Suprapubic skin (tissue), 4 donors: ENCODE measurements around the gene TWSG1.

Experiments used
- EP300 ChIP-seq: sonication (generic); formaldehyde crosslinking; IDR thresholded peaks from one replicate; pipeline ENCODE4 v1.6.1; 2017; ENCODE audit warnings: antibody characterized with exemption
- POLR2A ChIP-seq, 2 donors: fragments of 450-650 bp; IDR thresholded peaks; one replicate each; pipeline ENCODE4 v1.6.1; 2017; ENCODE audit warnings: antibody characterized with exemption in 2 of 2, mild to moderate bottlenecking in 2 of 2, moderate library complexity in 2 of 2
- POLR2AphosphoS5 ChIP-seq, 3 donors: sonication (generic); formaldehyde crosslinking; IDR thresholded peaks; one replicate each; pipeline ENCODE4 v1.6.1; 2017; ENCODE audit warnings: antibody characterized with exemption in 3 of 3
- TF ChIP-seq, protein P1 (sequence below), 2 donors: fragments of 200-600 bp in 1 of 2; fragments of 450-650 bp in 1 of 2; sonication (generic) in 1 of 2; IDR thresholded peaks; one replicate each; pipeline ENCODE4 v1.5.1; 2016 to 2019; ENCODE audit warnings: antibody characterized with exemption in 2 of 2, mild to moderate bottlenecking in 1 of 2, moderate library complexity in 1 of 2

DNA sequence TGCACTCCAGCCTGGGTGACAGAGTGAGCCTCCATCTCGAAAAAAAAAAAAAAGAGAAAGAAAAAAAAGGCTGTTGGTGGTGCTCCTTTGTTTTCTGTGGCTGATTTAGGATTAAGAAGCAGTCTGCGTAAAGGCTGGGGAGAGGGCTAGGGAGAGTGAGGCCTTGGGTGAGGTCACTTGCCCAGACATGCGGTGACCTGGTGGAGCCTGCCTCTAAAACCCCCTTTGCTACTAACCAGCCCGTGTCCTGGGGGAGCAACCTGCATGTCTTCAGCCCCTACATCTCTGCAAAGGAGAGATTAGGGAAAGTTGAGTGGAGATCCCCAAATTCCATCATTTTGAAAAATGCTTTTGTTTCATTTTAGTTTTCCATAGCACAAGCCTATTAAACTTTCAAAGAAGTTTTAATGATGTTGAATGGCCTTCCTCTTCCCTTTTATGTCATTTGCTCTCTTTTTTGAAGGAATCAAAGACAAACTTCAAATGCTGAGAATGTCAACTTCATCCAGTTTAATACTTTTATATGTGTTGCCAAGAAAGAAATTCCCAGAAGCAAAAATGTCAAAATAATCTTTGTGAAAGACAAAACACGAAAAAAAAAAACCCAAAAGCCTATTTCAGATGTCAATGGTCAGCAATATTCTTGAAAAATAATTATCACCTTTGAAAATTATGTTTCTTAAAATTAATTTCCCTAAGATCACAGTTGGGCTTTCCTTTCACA, 101.8 kb downstream of the TWSG1 start:
- TF ChIP-seq, protein P1, sequence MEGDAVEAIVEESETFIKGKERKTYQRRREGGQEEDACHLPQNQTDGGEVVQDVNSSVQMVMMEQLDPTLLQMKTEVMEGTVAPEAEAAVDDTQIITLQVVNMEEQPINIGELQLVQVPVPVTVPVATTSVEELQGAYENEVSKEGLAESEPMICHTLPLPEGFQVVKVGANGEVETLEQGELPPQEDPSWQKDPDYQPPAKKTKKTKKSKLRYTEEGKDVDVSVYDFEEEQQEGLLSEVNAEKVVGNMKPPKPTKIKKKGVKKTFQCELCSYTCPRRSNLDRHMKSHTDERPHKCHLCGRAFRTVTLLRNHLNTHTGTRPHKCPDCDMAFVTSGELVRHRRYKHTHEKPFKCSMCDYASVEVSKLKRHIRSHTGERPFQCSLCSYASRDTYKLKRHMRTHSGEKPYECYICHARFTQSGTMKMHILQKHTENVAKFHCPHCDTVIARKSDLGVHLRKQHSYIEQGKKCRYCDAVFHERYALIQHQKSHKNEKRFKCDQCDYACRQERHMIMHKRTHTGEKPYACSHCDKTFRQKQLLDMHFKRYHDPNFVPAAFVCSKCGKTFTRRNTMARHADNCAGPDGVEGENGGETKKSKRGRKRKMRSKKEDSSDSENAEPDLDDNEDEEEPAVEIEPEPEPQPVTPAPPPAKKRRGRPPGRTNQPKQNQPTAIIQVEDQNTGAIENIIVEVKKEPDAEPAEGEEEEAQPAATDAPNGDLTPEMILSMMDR (IDR thresholded peaks at IDR 0.05): no peak
- TF ChIP-seq POLR2AphosphoS5 (IDR thresholded peaks at IDR 0.05): no peak
- TF ChIP-seq POLR2A (IDR thresholded peaks at IDR 0.05): no peak
- TF ChIP-seq EP300: no peak
